GM19468 (cell line): Measurements from ENCODE around the gene FNDC7.
"Not testable (repeated sequence)": the region's sequence is repeated elsewhere in the genome, so short reads cannot be mapped to it uniquely, and the experiment has no call there.

Experiments used
- ATAC-seq: cut with Tn5 transposase; IDR thresholded peaks from one replicate; pipeline ENCODE4 v1.9.1; 2021; ENCODE audit warnings: mild to moderate bottlenecking, moderate library complexity, moderate number of reproducible peaks; ENCODE audit not compliant: unreplicated experiment; ENCODE audit errors: extremely low read depth

Gene FNDC7

DNA sequence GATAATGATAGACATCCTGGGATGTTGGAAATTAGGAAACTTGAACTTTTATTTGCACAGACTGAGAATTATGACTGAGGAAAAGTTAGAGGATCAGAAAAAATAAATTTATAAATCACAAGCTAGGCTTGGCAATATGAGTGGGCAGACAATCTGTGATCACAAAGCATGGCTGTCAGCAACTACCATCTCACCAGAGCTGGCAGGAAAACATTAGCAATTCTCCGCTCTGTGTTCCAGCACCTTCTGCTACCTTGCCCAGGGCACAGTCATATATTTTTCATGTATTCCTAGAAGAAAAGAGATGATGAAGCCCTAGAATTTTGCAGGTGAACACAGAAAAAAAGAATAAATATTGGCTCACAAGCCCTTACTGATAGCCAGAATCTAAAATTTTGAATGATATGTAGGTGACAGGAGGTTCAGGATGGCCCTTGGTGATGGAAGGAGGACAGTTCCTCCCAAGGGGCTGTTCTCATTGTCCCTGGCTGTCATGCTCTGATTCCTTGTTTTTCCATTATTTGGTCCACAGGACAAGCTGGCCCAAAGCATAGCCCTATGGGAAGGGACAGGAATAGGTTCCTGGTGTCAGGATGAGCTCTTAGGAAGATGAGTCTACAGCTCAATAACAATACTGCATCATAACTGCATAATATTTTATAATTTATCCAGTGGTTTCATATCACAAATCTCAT lies 21.6 kb downstream of the FNDC7 start:
- no peak for ATAC-seq

DNA sequence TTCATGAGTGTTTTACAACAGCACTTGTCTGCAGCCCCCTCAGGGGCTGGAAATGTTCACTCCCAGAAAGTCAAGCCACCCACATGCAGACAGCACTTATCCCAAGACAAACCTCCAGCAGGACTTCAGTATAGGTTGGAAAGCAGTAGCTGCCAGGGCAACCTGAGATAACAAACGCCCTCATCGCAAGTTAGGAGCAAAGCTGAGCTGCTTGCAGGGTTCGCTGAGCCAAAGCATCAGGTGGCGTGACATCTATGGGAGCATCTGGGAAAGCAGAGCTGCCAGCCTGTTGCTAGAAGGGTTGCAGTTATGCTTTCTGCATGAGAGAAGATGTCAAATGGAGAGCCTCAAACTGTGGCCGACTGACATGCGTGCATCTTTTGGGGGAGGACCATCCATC lies 29.5 kb downstream of the FNDC7 start:
- no peak for ATAC-seq

DNA sequence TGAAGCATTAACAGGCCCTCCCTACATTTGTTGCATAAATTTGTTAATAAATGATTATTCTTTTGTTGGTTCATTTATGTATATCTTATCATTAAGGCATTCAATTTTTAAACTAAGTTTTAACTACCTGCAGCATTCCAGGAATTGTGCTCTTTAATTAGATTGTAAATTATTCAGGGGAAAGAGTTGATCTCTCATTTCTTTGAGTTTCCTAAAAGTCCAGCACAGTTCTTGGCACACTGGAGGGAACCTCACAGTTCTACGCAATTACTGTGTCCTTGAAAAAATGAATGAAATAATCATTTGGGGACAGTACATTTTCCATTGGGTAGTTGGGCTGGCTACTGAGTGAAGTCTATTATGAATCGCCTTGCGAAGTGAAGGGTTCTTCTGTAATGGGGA lies 33.3 kb downstream of the FNDC7 start:
- ATAC-seq, result no peak

DNA sequence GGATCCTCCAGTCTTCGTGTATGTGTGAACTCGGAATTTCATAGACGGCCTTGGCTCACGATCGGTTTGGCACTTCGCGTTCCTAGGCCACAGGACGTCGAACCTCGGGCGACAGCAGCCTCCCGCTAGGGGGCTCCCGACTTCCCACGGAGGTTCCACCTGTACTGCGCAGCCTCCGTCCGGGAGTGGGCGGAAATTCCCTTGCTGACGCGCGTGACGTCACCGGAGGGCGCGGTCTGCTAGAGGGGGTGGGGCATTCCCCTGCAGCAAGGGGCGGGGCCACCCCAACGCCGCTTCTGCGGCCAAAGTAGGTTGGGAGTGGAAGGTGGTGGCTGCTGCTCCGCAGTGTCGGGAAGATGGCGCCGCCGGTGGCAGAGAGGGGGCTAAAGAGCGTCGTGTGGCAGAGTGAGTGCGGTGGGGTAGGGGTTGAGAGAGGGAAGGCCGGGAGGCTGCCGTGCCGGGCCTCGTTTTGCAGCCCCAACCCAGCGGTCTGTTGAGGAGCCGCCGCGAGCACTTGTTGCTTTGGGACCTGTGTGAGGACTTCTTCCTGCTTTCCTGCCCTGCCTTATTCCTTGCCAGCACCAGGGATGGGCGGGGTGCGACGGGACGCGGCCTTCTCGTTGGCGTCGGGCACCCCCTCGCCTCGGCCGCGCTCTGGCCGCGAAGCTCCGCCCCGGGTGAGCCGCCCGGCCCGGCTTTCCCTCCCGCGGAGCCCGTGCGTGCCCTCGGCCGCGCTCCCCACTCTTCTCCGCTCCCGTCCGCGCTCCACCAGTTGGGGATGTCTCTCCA lies 33.9 kb downstream of the FNDC7 start, which contains the start of gene STXBP3:
STXBP3 (plus strand) TSS at position 293 of the 789 bp plus-strand sequence; CDS start at position 357, 64 bp downstream.
- peak; percentile 75 for ATAC-seq

DNA sequence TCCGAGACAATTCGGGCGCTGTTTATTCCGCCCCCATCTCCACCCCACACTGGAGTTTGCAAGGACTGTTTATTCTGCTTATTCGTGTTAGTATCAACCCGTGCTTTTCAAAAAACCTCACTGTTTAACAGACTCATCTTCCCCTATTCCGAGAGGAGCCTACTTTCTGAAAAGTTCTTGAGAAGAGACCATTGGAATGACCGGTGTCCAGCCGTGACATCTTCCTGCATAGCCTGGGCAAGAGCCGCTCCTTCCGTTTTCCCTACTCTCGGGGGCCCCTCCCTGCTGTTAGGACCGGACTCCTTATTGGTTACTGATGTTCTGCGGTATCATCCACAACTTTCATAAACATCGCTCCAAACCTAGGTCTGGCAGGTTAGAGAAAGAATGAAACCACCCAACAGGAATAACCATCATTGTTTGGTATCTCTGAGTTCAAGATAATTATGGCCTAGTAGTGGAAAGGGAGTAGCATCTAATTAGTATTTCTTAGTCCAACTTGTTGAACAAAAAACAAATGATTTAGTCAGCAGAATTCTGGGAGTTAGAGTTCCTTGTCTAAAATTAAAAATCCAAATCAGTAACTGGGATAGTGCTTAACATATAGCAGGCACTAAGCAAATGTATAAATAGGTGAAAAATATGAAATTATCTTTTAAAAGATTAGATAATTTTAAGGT lies 34.6 kb downstream of the FNDC7 start:
- ATAC-seq, result no peak

DNA sequence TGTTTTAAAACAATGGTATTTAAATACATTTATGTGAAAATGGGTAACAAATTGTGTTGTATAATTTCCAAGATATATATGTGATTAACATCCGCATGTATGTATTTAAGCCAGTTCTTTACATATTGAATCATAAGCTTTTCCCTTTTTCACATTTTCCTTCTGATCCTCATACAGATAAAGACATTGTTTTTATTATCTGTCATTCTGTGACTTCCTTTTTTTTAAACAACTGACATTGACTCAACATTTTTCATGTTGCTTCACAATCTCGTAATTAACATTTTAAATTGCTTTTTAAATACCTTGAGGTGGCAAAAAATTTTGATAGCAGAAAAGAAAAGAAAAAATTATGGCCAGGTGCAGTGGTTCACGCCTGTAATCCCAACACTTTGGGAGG lies 35.2 kb downstream of the FNDC7 start:
- ATAC-seq, result no peak

DNA sequence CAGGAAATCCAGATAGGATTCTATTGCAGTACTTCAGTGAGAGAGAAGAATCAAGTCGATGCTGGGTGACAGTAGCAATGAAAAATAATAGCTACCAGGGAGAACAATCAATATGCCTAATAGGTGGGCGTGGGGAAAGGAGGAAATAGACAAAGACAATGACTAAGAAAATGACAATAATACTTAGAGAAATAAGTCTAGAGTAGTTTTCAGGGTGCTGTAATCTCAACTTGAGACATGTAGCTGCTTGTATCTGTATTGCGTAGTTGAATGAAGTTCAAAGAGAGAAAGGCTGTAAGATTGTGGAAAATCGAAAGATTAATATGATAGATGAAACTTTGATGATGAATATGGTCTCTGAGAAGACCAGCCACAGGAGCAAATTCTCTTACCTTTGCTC lies 36.4 kb downstream of the FNDC7 start:
- ATAC-seq, result no peak

DNA sequence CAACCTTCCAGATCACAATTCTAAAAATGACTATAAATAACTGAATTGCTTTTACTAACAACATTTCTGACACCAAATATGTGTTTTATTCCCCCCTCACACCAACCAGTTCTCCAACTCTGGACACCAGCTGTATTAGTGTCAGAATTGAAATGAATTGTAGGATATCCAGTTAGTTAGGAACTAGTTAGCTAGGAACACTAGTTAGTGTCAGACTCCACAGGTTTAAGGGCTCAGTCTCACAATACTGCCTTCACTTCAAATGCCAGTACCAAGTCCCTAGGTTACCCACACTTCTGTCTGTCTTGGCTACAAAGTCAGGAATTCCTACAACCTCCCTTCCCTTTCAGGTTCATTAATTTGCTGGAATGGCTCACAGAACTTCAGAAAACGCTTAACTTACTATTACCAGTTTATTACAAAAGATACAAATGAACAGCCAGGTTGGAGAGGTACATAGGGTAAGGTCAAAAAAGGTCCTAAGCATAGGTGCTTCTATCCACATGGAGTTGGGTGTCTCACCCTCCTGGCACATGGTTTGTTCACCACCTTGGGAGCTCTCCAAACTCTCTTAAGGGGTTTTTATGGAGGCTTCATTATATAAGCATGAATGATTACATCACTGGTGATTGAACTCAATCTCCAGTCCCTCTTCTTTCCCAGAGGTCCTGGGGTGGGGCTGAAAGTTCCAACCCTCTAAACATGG lies 37.9 kb downstream of the FNDC7 start:
- no peak for ATAC-seq

DNA sequence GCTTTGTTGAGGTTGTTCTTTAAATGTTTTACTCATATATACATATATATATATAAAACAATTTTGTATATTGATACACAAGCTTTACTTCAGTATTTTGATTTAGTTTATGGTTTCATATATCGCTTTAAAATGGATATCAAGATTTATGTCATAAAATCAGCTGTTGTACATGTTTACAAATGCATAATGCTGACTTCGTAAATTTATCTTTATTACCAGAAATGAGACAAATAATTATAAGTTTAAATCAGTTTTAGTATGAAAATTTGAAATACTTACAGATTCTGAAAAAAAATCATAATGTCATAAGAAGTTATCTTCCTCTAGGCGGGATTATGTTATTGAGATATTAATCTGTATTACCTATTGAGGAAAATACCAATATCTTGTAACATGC lies 40.7 kb downstream of the FNDC7 start:
- ATAC-seq, result no peak

DNA sequence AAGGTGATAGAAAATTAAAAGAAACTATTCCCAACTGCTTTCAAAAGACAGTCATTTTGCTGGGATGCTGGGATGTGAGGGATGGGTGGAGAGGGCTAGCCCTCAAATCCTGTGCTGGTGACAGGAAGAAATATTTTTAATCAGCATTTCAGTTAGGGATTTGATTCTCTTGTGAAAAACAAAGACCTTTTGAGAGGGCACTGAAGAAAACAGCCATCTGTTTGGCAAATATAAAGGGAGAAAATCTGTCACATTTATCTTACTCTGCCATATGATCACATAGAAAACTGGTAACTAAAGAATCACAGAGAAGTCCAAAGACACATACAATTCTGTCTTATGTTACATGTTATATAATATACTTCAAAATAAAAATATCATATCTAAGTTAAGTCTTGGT lies 46.1 kb downstream of the FNDC7 start:
- no peak for ATAC-seq

DNA sequence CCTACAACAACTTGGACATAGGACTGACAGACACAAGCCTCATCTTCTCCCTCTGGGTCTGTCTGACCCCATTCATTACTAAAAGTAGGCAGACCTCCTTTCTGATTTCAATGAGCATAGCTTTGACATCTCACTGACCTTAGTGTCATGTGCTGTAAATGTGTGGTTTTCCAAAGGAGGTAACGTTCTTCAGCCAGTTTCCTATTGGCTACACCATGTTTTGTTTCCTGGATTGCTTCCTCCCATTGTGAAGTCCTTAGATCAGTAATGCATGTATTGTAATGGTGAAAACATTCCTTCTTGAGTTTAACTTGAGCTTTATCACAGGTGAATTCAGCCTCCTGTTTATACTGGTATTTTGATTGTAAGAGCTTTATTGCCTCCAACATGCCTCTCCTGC lies 54.4 kb downstream of the FNDC7 start:
- ATAC-seq, result no peak

DNA sequence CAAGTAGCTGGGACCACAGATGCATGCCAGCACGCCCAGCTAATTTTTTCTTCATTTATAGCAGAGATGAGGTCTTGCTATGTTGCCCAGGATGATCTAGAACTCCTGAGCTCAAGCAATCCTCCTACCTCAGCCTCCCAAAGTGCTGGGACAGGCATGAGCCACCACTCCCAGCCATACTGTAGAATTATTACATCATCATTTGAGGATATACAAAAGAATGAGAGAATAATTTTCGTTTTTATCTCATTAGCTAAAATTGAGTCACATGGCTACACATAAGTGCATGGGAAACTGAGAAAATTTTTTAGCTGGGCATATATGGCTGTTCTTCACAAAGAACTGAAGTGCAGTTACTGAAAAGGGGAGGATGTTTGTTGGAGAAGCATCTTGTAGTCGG lies 55.0 kb downstream of the FNDC7 start:
- ATAC-seq, result no peak

DNA sequence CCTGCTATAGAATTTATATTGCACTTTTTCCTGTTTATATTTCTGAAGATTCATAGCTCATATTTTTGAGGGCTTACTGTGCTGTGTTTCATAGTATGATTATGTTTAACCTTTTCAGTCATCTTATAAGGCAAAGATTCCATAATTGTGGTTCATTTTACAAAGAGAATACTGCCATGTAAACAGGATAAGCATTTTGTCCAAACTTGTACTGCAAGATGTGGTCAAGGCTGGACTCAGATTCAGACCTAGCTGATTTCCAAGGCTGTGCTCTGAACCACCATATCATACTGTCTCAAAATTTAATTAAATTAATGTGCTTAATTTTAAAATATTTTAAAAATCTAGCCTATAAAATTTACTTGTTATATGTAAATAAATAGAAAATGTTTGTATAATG lies 65.1 kb downstream of the FNDC7 start:
- ATAC-seq, result no peak

DNA sequence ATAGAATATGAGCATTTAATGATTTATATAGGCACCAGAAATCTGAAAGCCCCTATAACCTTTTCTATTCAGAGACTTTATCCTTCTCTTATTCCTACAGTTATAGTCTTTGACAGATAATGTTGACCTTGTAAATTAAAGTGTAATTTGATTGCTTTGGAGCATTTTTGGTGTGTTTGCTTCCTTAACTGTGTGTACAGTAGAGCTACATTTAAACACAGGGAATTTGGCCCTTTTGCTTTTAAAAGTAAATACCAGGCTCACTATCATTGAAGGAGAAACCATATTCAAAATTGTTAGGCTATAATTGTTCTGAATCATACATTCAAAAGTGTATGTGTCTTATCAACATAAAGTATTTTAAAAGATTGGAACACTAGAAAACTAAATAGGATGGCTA lies 66.7 kb downstream of the FNDC7 start:
- ATAC-seq, result no peak

DNA sequence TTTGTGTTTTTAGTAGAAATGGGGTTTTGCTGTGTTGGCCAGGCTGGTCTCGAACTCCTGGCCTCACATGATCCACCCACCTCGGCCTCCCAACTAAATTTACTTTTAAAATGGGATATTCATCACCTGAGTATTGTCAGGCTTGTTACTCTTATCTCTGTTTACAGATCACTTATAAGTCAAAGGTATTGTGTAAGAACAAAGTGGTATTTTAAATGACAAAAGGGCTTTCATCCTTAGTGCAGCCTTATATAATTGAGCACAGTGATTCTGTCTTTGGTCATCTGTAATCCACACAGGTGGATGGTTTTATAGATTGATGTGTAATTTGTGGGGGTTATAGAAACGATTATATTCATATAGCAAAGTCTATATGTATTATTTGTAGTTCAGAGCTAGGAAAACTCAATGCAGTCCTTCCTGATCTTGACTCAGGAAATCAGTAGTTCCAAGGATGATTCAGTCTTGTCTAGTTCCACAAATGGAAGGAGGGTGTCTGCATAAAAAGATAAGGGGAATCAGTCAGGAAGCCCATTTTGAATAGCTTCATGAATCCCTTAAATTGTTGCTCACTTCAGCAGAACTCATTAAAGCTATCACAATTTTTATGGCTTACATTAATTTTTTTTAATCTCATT lies 68.3 kb downstream of the FNDC7 start:
- ATAC-seq, result no peak

DNA sequence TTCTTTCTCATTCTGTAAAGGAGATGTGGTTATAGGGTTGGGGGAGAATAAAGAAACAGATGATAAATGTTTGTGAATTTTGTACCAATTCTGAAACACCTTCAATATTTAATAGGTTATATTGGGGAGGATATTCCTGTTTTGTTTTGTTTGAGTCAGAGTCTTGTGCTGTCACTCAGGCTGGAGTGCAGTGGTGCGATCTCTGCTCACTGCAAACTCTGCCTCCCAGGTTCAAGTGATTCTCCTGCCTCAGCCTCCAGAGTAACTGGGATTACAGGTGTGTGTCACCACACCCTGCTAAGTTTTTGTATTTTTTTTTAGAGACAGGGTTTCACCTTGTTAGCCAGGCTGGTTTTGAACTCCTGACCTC lies 68.9 kb downstream of the FNDC7 start:
- not testable (repeated sequence) for ATAC-seq

DNA sequence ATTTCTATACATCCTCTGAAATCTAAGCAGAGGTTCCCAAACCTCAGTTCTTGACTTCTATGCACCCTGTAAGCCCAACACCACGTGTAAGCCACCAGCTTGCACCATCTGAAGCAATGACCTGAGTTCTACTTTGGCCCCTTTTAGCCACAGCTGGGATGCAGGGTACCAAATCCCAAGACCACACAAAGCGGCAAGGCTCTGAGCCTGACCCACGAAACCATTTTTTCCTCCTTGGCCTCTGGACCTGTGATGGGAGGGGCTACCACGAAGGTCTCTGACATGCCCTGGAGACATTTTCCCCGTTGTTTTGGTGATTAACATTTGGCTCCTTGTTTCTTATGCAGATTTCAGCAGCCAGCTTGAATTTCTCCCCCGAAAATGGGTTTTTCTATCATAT lies 72.6 kb downstream of the FNDC7 start:
- no peak for ATAC-seq

DNA sequence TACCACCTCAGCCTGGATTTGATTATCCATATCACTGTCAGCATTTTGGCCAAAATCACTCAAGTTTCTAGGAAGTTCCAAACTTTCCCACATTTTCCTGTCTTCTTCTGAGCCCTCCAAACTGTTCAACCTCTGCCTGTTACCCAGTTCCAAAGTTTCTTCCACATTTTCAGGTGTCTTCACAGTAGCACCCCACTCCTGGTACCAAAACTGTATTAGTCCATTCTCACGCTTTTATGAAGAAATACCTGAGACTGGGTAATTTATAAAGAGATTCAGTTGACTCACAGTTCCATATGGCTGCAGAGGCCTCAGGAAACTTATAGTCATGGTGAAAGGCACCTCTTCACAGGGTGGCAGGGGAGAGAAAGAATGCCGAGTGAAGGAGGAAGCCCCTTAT lies 73.2 kb downstream of the FNDC7 start:
- no peak for ATAC-seq

DNA sequence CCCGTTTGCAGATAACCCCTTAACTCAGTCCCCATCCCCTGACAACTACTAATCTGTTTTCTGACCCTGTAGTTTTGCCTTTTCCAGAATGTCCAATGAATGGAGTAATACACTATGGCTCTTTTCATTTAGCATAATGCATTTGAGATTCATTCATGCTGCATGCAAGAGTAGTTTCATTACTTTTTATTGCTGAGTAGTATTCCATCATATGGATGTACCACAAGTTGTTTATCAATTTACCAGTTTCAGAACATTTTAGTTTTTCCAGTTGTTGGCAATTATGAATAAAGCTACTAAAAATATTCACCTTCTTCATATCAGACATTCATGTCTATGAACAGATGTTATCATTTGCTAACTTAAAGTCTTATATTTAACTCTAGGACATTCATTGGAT lies 79.1 kb downstream of the FNDC7 start:
- ATAC-seq, result no peak
